Activated naive CD8-positive, alpha-beta T cell treated with anti-CD3 and anti-CD28 coated beads, Interleukin-2, amount 10 ng/mL, durations not matched to agents 7 days and 5 days (primary cell): ENCODE data around the gene CDC42SE1. TPM values are rescaled to one million over a fixed set of nuclear protein-coding genes. Genes with fewer than 3 reads are reported as not detected.

ENCODE experiments used
- ATAC-seq: fragments of 150-1000 bp; cut with Tn5 transposase; one replicate; pipeline ENCODE4 v1.10.0; 2021; ENCODE audit warnings: low read depth, moderate library complexity
- POLR2A ChIA-PET: fragments of 350-600 bp; sonication (Branson Sonifier 250); formaldehyde crosslinking; loops from one replicate; lab custom pipeline; 2021; ENCODE audit warnings: antibody characterized with exemption; lab: Charles Lee
- DNase-seq: peaks from one replicate; pipeline ENCODE4 v3.0.0; 2021
- H3K27ac Mint-ChIP-seq: one replicate; pipeline ENCODE4 v1.8.0; 2022; ENCODE audit warnings: mild to moderate bottlenecking, mixed read lengths
- H3K27me3 Mint-ChIP-seq: one replicate; pipeline ENCODE4 v1.8.0; 2022; ENCODE audit warnings: mild to moderate bottlenecking, moderate library complexity, mixed read lengths
- H3K36me3 Mint-ChIP-seq: one replicate; pipeline ENCODE4 v1.8.0; 2021; ENCODE audit warnings: mild to moderate bottlenecking, mixed read lengths
- H3K4me1 Mint-ChIP-seq: one replicate; pipeline ENCODE4 v1.8.0; 2021; ENCODE audit warnings: mixed read lengths
- H3K4me3 Mint-ChIP-seq: one replicate; pipeline ENCODE4 v1.8.0; 2022; ENCODE audit warnings: mild to moderate bottlenecking, moderate library complexity, mixed read lengths
- H3K9me3 Mint-ChIP-seq: one replicate; pipeline ENCODE4 v1.8.0; 2021; ENCODE audit warnings: mixed read lengths
- total RNA-seq, 2 experiments: library from RNA; stranded (reverse); gene quantifications; one replicate each; pipeline ENCODE4 v1.2.3, GENCODE V29; 2021

Gene CDC42SE1
- total RNA-seq, 2 experiments from 2014 or later, result 282 to 294 TPM

GRCh38 chr1:151002051-151002450, 57.4 kb downstream of the CDC42SE1 start:
- POLR2A ChIA-PET, result no interaction called here
- no peak for ATAC-seq

DNA sequence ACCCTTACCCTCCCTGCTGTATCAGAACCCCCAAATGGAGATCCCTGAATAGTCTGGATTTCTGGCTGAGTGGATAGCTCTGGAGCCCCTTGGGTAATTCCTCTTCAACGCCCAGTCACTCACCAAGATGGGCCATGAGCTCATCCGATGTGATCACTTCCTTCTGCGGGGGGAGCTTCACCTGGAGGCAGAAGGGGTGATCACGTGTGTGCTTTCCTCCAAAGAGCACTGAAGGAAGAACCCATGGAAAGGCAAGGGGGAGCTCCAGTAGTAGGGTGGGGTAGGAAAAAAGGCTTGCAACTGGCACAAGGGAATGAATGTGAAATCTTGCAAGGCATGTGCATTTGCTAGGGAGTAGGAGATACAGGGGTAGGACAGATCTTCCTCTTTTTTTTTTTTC, 57.8 kb downstream of the CDC42SE1 start:
- H3K4me3 Mint-ChIP-seq, result no peak overlapping the region

More at GRCh38 chr1:151002051-151002450, 57.4 kb downstream of the CDC42SE1 start:
- no peaks in the 10 kb centered on the region for H3K9me3 Mint-ChIP-seq
- H3K4me1 Mint-ChIP-seq, result peaks cover 47% of the 10 kb centered on the region
- H3K27ac Mint-ChIP-seq, result no peak overlapping the region
- H3K27me3 Mint-ChIP-seq, result no peaks in the 10 kb centered on the region
- H3K36me3 Mint-ChIP-seq, result peaks cover 8% of the 10 kb centered on the region
- H3K4me3 Mint-ChIP-seq, result no peak overlapping the region
- no peak for DNase-seq

More for the DNA sequence above, 57.8 kb downstream of the CDC42SE1 start:
- no peak overlapping the region for H3K27ac Mint-ChIP-seq
- POLR2A ChIA-PET, result interaction anchor here (1.0 kb wide), 1 partner anchor 24 kb away, joined by 3 read pairs; no protein-coding TSS in a partner anchor
- DNase-seq (no peak), ATAC-seq (no peak)
- H3K4me1 Mint-ChIP-seq, result peaks cover 43% of the 10 kb centered on the region
- H3K9me3 Mint-ChIP-seq, result no peaks in the 10 kb centered on the region
- peaks cover 8% of the 10 kb centered on the region for H3K36me3 Mint-ChIP-seq
- no peaks in the 10 kb centered on the region for H3K27me3 Mint-ChIP-seq

Other genes starting within 250 kb of the CDC42SE1 start
- 10 to 100 TPM; 49.3 to 51.3 TPM for gene ARNT, start 183.0 kb downstream of the CDC42SE1 start, total RNA-seq
- not detected for gene CTXND2, start 172.5 kb downstream of the CDC42SE1 start, total RNA-seq
- gene SETDB1, start 133.3 kb downstream of the CDC42SE1 start, total RNA-seq, result 10 to 100 TPM; 64.0 to 64.6 TPM
- 100 to 1,000 TPM; 153 TPM for gene CERS2, start 84.8 kb downstream of the CDC42SE1 start, total RNA-seq
- gene ANXA9, start 77.3 kb downstream of the CDC42SE1 start, total RNA-seq, result not detected
- gene MINDY1, start 52.7 kb downstream of the CDC42SE1 start, total RNA-seq, result 10 to 100 TPM; 11.5 to 12.7 TPM
- 10 to 100 TPM; 22.9 to 23.2 TPM for gene PRUNE1, start 51.2 kb downstream of the CDC42SE1 start, total RNA-seq
- gene BNIPL, start 23.0 kb downstream of the CDC42SE1 start, total RNA-seq, result 1 to 10 TPM; 2.8 to 4.1 TPM
- 1 to 10 TPM; 1.9 TPM for gene C1orf56, start 11.9 kb downstream of the CDC42SE1 start, total RNA-seq
- gene MLLT11, start 775 bp upstream of the CDC42SE1 start, total RNA-seq, result 1 to 10 TPM; 5.4 to 6.0 TPM
- gene GABPB2, start 11.1 kb upstream of the CDC42SE1 start, total RNA-seq, result 10 to 100 TPM; 32.9 to 34.0 TPM
- gene SEMA6C, start 87.0 kb upstream of the CDC42SE1 start, total RNA-seq, result 1 to 10 TPM; 4.2 to 6.0 TPM
- 10 to 100 TPM; 21.2 to 23.7 TPM for gene TNFAIP8L2, start 97.0 kb upstream of the CDC42SE1 start, total RNA-seq
- 1 to 10 TPM; 5.2 to 6.1 TPM for gene LYSMD1, start 106.3 kb upstream of the CDC42SE1 start, total RNA-seq
- gene SCNM1, start 106.5 kb upstream of the CDC42SE1 start, total RNA-seq, result 10 to 100 TPM; 64.5 to 66.6 TPM
- 1 to 10 TPM; 1.2 to 4.1 TPM for gene TMOD4, start 116.4 kb upstream of the CDC42SE1 start, total RNA-seq
- gene VPS72, start 130.6 kb upstream of the CDC42SE1 start, total RNA-seq, result 10 to 100 TPM; 67.4 to 86.9 TPM
- gene PIP5K1A, start 138.9 kb upstream of the CDC42SE1 start, total RNA-seq, result 10 to 100 TPM; 51.9 to 59.4 TPM
- 100 to 1,000 TPM; 170 to 174 TPM for gene PSMD4, start 195.1 kb upstream of the CDC42SE1 start, total RNA-seq
- 10 to 100 TPM; 35.5 to 37.0 TPM for gene ZNF687, start 222.7 kb upstream of the CDC42SE1 start, total RNA-seq